ENCODE data around the gene VAMP2.

The VAMP2 gene

DNA sequence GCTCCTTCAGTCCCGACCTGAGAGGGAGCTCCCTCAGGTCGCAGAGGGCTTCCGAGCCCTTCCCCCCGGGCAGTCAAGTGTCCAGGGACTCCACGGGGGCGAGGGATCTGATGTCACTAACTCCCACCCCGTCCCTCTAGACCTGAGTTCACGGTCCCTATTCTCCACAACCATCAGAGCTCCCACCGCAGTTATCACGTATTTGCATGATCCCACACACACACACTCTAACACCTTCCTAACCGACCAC, 6.8 kb downstream of the VAMP2 start:
- DNase-seq: peak in 3 of 51 donors; percentile 38 to 59 (median 40)

DNA sequence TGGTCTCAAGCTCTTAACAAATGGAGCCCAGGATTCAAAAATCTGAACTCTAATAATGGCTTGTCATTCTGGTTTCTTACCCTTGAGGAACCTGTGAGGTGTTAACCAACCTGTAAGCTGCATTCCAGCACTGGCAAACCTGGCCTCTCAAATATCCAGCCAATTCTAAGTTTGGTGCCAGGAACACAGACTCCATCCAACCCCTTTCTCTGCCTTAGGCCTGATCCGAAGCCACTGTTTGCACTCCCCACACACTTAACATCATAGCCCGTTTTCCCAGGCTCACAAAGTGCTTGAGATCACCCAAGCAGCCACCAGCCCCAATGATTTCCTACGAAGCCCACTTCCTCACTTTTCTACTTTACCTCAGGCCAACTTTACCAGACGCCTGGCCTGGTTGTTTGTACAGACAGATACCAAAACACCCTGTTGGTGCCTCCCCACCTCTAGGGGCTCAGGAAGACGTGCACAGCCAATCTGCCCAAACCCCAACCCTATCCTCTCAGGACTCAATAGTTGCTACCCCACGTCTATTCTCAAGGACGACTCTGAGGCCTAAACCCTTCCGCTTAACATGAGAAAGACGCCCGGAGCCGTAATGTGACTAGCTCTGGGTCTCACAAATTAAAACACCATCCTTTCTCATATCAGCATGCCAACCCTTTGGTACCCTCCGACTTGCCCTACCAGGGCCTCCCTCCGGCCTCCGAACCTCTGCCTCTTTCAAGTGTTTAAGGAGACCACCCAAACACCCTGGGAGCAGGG, 7.3 kb downstream of the VAMP2 start:
- DNase-seq: peak in 1 of 51 donors; percentile 71

DNA sequence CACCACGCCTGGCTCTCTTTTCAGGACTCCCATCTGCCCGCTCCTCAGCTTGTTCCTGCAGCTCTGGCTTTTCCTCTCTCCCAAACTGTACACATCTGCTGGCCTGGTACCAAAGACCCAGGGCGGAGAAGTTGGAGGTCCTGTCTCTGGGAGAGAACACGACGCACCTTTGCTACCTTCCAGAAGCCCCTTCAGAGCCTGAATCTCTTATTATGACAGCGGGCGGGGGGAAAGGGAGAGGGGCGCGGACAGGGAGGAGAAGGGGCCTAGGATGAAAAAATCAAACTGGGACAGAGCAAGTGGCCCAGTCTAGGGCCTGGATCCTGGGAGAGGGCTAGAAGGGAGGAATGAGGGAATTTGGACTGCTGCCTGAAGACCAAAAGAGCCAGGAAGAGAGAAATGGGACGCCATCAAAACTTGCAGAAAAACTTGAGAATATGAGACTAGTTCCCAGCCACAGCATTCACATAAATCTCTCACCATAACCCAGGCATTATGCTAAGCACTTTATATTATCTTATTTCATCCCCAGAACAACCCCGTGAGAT, 8.1 kb downstream of the VAMP2 start:
- DNase-seq: no peak

DNA sequence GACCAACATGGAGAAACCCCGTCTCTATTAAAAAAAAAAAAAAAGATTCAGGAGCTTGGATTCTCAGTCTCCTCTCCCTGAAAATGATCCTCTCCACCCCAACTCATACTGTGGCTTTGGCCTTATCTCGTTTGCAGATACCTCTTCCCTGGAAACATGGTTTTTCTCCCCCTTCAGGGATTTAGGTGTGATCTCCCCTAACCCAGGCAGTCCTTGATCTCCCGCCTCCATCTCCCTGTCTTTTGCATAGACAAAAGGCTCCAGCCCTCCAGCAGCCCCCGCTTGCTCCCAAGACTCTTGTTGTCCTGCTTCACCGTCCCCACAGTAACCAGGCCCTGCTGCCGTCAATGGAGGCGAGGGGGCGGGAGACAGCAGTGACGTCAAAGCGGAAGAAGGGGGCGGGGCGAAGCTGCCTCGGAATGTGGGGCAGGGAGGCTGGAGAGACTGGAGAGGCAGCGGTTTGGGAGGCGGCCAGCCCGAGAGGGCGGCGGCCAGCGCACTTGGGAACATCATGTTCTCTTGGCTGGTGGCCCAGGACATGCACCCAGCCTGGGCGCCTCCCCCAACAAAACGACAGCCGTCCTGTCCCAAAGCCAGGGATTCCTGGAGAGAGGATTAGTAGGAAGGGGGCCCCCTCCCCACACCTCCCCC, 8.7 kb downstream of the VAMP2 start:
- peak; percentile 56 to 100 (median 96) for DNase-seq

DNA sequence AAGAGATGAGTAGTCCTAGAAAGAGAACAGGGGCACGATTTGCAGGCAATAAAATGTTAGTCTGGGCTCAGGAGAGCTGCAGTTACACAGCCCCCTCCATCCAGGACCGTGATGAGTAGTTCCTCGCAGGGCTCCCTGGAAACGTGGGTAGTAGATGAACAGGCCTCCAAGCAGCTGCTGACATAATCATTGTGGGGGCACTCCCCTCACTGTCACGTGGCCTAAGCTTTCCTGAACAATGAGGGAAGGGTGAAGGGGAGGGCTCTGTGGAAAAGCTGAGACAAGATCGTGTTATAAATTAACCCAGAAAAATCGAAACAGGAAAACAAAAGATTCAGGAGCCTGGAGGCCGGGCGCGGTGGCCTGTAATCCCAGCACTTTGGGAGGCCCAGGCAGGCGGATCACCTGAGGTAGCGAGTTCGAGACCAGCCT, 9.2 kb downstream of the VAMP2 start:
- peak in 41 of 51 donors; percentile 16 to 89 (median 51) for DNase-seq

DNA sequence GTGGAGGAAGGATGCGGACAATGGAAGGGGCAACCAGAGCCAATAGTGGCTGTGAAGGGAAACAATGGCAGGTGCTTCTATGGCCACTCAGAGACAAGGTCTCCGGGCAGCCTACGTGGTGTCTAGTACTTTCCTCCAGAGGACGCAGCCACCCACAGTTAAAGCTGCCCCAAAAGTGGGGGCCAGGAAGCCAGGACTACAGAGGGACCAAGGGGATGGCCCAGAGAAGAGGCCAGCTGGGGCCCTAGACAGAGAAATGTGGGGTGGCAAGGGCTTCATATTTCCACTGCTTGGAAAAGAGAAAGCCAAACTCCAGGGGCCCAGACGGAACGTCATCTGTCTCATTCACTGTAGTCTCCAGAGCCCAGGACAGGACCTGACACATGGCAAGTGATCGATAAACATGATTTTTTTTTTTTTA, 9.7 kb downstream of the VAMP2 start:
- DNase-seq: no peak

DNA sequence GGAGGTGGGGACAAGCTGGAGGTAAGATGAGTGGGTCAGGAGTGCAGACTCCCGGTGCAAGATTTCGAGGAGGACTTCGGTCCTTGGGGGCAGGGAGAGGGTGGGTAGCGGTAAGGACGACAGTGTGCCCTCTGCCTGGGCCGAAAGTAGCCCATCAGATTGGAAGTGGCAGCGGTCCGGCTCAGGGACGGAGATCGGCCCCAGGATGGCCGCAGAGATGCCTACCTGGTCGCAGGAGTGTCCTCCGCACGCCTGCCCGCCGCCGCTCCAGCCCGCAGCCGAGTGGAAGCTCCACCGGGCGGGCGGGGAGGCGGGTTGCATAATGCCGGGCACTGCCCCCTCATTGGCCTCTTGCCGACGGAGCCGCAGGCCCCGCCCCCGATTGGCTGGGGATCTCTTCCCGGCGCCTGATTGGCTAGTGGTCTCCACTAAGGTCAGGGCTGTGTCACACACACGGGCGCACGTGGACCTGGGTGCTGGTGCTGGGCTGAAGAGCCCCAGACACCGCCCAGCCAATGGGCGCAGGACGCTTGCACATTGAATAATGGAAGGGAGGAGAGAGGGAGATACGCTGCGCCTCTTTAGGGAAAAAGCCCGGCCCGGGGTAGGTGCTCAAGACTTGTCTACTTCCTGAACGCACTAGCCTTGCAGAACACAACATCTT, 10.5 kb downstream of the VAMP2 start, which contains the start of gene PER1:
PER1 (minus strand) TSS at position 293 of the 664 bp plus-strand sequence. CDS start 1,698 bp downstream, outside the sequence.
- DNase-seq: peak; percentile 57 to 99 (median 94)

DNA sequence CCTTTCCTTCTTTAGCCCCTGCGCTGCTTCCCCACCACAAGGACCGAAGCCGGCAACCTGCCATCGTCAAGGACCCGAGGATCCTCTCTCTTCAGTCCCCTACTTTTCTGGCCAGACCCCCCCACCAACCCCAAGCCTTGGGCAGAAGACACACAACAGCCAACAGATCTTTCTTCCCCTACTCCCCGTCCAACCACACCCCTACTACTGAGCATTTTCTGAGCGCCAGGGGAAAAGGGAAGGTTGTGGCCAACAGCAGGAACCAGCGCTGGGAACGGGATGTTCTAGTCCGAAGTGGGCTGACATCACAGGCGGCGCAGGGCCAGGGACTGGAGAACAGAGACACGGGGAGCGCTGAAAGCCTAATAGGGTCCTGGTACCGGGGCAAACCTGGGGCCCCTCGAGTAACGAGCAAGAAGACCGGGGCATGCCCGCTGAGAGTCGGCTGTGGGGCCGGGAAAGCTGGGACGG, 11.1 kb downstream of the VAMP2 start:
- DNase-seq: peak in 45 of 51 donors; percentile 8 to 87 (median 63)

DNA sequence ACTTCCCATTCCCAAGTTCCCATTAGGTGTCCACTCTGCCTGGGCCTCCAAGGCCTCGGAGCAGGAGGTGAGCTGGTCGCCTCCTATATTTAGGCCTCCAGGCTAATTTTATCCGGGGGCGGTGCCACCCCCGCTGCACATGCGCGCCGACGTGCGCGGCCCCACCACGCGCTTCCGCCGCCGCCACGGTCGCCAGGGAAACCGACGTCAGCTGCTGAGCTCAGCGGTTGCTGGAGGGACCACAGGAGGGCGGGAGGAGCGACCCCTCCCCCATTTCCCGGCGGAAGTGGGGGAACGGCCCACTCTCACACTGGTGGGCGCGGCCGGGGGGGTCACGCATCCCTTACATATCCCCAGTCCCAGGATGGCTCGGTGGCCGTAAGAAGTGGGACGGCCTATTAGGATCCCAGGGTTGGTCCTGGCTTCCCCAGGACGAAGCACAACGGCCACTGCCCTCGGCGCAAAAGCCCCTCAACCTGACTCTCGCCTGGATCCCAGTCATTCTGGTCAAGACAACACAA, 11.6 kb downstream of the VAMP2 start:
- DNase-seq: peak in 50 of 51 donors; percentile 35 to 96 (median 84)

DNA sequence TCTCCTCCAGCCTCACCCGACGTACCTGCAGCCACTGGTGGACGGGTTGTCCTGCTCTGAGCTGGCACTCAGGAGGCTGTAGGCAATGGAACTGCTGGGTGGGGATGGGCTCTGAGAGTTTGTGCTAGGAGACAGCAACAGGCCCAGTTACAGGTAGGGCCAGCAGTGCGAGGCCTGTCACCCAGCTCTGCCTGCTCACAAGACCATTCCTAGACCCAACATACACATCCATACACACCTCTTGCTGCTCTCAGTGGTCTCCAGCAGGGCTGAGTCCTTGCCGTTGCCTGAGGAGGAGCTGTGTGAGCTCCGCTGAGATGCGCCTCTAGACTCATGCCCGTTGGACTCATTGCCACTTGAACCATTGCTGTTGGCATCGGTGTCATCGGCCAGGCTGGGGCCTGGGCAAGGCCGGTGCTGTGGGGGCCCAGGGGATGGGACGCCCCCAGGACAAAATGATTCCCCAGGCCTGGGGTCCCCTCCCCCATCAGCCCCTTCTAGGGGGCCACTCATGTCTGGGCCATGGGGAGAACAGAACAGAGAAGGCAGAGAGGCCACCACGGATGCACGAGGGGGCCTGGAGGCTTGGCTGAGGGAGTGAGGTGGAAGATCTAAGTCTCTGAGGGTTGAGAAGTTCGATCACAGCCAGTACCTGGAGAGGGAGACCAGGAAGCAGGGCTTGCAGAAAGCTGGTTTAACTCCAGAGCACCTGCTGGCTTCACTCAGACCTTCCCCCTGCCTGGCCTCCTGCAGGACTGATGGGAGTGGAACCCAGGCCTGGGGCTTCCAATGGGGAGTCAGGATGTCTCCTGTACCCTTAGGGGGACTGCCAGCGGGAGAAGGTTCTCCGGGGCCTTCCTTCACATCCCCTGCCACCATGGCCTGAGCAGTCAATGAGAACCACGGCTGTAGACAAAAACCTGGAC, 12.3 kb downstream of the VAMP2 start:
- no peak for DNase-seq

DNA sequence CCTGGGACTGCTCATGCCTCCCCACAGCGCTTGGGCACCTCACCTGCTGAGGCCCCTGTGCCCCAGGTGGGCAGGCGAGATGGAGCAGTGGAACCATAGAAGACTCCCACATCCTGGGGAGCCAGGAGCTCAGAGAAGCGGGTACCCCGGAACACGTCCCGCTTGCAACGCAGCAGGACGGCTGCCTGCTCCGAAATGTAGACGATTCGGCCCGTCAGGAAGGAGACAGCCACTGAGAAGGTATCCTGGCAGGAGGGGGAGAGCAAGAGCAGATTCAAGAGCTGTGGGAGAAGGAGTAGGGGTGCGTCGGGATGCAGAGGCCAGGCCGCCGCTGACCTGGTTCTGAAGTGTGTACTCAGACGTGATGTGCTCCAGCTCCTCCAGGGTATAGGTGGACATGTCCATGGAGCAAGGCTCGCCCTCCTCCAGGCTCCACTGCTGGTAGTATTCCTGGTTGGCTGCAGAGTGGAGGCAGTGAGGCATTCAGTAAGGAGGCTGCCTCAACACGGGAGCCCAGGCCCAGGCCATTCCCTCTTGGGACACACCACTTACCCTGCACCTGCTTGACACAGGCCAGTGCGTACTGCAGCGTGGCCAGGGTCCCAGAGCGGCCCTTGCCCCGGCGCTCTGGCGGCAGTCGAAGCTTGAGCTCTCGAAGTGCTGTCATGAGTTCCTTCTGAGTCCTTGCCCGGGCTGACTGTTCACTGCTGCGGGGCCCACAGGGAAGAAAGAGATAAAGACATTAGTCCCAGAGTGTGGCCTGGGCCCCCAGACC, 13.1 kb downstream of the VAMP2 start:
- no peak for DNase-seq

DNA sequence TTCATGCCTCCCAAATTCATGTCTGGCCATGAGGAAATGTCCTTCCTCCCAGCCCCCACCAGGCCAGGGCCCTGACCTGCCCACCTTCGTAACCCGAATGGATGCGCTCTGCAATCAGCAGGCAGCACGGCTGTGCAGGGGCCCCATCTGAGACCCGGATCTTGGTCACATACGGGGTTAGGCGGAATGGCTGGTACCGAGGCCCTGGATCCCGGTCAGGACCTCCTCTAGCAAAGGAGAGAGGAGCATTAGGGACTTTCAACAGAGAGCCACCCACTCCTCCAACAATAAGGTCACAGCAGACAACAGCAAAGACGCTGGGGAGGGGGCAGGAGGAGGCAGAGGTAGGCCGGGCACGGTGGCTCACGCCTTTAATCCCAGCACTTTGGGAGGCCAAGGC, 14.2 kb downstream of the VAMP2 start:
- no peak for DNase-seq

DNA sequence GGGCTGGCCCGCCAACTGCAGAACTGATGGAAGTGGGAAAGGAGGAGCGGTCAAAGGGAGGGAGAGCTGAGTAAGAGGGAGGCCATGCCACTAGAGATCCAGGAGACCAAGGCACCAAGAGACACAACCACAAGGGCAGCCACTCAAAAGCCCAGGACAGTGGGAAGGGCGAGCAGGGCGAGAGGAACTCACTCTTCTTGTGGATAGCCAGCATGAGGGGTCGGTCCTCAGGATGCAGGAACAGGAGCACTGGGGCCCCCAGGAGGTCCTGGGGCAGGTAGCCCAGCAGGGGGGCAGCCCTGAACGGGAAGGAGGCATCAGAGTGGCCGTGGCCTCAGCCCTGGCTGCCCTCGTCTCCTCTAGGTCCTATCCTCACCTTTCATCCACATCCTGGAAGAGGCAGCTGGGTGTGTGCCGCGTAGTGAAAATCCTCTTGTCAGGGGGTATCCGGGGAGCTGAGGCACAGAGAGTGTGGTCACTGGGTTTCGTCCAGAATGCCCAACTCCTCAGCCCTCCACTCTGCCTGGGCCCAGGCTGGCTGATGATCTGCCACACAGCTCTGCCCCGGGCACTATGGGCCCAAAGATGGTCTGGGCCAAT, 14.8 kb downstream of the VAMP2 start:
- DNase-seq: no peak

DNA sequence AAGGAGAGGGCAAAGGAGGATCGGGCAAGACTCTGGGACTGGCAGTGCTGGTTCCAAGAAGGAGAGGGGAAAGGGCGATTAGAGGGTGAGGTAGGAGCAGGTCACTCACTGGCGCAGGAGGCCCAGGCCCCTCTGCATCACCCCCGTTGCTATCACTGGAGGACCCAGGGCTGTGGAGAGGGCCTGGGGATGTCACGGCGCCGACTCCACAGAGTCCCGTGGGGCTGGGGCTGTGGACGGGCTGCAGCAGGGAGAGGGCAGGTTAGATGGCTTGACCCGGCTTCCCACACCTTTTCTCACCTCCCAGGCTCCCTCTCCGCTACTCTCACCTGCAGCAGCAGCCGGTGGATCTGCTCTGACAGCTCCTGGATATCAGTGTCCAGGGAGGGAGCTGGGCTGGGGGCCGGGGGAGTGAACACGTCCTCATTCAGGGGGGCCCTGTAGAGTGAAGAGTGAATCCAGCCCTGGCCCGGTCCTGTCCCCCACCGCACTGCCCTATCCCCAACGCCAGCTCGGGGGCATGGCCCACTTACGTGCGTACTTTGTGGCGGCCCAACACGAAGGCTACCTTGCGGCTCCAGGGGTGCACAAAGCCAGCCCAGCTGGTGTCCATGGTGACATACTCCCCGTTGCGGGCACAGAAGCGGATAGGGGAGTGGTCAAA, 15.5 kb downstream of the VAMP2 start:
- no peak for DNase-seq

DNA sequence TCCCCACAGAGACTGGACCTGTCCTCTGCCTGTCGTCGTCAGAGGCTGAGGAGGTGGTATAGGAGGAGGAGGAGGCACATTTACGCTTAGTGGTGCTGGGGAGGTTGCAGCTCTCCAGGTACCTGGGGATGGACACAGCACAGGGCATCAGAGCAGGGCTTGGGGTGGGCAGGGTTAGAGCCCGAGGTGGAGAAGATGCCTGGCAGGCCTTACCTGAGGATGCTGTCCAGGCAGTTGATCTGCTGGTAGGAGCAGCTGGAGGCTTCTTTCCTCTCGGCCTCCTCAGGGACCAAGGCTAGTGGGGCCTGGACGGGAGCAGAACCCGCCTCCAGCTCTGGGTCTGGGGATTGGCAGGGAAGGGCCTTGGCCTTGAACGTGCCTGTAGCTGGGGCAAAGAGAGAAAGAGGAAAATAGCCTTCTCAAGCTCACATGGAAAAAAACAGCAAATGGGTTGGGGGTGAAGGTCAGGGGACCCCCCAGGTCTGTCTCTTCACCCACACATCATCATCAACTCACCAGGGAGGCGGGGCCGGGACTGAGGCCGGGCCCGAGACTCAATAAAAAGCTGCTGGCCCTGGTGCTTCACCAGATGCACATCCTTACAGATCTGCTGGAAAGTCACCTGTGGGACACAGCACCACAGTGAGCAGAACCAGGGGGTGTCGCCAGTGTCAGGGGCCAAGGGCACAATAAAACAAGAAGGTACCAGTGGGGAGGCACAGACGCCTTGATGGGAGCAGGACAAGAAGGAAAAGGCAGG, 16.2 kb downstream of the VAMP2 start:
- DNase-seq: no peak

DNA sequence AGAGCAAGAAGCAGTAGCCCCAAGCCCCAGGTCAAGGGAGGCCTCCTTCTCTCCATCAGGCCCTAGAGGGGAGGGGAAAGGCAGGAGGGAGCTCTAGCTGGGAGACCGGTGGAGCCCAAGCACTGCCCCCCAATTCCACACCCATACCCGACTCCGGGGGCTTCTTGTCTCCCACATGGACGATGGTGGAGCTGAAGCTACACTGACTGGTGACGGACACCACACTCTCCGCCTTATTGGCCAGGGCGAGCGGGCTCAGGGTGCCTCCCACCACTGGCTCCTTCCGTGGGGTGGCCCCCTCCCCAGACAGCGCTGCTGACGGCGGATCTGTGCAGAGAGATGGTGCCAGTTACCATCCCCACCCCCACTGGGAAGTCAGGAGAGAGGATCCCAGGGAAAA, 16.9 kb downstream of the VAMP2 start:
- DNase-seq: no peak

DNA sequence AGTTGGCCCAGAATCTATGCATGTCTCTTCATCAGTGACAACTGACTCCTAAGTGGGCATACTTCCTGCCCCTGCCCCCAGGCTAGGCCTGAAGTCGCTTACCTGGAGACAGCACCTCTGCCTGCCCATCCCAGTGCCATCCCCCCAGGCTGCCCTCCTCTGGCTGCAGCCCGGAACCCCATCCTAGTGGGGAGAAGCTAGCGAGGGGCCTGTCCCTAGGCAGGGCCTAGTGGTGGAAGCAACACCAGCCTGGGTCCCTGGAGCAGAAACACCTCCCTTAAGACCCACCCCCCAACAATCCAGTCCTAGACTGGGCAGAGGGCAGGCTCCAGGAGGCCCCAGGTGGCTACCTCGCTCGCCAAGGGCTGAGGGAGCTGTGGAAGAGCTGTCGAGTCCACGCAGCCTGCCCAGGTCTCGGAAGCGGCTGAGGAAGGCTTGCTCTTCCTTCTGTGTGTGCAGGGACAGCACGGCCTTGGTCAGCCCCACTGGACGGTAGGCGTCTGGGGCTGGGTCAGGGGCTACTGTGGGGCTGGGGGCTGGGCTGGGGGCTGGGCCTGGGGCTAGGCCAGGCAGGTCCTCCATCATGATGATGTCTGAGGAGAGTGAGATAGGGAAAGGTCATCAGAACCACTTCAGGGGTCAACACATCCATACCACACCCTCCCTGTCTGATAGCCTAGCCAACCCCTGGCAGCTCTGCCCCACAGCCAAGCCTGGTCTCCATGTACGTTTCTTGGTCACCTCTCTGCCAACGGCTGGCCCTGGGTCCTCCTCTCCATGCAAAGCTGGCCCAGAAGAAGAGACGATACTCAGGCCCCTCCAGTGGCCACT, 18.1 kb downstream of the VAMP2 start:
- DNase-seq: no peak

Data from hypothalamus (tissue), 51 donors.